Activated naive CD4-positive, alpha-beta T cell treated with anti-CD3 and anti-CD28 coated beads, Interleukin-2, amount 10 ng/mL, durations not matched to agents 7 days and 5 days (primary cell): ENCODE measurements around the gene KDM5B.

Experiments used
- CTCF ChIA-PET: fragments of 350-600 bp; sonication (Branson Sonifier 250); formaldehyde crosslinking; loops from one replicate; lab custom pipeline; 2021; ENCODE audit warnings: antibody characterized with exemption; lab: Charles Lee
- DNase-seq: peaks from one replicate; pipeline ENCODE4 v3.0.0-alpha.2; 2020
- H3K27ac Mint-ChIP-seq: one replicate; pipeline ENCODE4 v1.8.0; 2021; ENCODE audit warnings: mild to moderate bottlenecking, moderate library complexity, mixed read lengths
- H3K27me3 Mint-ChIP-seq: one replicate; pipeline ENCODE4 v1.8.0; 2021; ENCODE audit warnings: mild to moderate bottlenecking, mixed read lengths
- H3K36me3 Mint-ChIP-seq: one replicate; pipeline ENCODE4 v1.8.0; 2021; ENCODE audit warnings: mixed read lengths
- H3K4me1 Mint-ChIP-seq: one replicate; pipeline ENCODE4 v1.8.0; 2021; ENCODE audit warnings: mixed read lengths
- H3K4me3 Mint-ChIP-seq: one replicate; pipeline ENCODE4 v1.8.0; 2021; ENCODE audit warnings: mild to moderate bottlenecking, moderate library complexity, mixed read lengths
- H3K9me3 Mint-ChIP-seq: one replicate; pipeline ENCODE4 v1.8.0; 2021; ENCODE audit warnings: mixed read lengths

Gene KDM5B

DNA sequence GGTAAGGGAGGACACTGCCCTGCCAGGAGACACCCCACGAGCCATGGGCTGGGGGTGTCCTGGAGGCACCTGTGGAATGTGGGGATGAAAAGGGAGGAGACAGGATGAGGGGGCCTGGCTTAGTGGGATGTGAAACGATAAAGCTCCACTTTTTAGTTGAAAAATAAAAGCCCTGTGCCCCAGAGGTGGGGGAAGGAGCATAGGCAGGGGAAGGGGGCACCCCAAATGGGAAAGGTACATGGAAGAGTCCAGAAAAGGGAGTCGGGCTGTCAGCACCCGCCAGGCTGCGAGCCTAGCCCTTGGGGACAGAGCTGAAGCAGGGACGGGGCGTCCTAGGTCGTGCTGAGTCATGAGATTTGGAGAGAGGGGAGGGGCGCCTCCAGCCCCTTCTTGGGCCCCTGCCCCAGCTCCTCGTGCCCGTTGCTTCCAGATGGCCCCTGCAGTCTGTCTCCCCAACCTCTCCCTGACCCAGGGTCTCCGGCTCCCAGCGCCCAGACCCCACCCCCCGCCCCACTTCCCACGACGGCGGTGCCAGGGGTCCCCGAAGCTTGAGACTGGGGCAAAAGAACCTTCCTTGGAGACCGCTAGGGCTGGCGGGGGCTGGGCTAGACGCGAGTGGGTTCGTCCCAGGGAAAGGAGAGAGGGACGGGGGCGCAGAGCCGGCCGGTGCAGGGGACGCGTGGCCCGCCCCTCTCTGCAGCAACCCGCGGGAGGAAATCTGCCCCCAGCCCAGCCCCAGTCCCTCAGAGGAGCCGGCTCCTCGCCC, 98.8 kb downstream of the KDM5B start:
- peaks cover 89% of the 10 kb centered on the region for H3K27me3 Mint-ChIP-seq
- H3K36me3 Mint-ChIP-seq, result no peaks in the 10 kb centered on the region
- CTCF ChIA-PET, result interaction anchor here (1.2 kb wide), 1 partner anchor 9 kb away, joined by 3 read pairs; no protein-coding TSS in a partner anchor
- no peaks in the 10 kb centered on the region for H3K4me1 Mint-ChIP-seq
- H3K9me3 Mint-ChIP-seq, result no peaks in the 10 kb centered on the region
- H3K27ac Mint-ChIP-seq, result no peak overlapping the region
- no peak overlapping the region for H3K4me3 Mint-ChIP-seq
- no peak for DNase-seq

DNA sequence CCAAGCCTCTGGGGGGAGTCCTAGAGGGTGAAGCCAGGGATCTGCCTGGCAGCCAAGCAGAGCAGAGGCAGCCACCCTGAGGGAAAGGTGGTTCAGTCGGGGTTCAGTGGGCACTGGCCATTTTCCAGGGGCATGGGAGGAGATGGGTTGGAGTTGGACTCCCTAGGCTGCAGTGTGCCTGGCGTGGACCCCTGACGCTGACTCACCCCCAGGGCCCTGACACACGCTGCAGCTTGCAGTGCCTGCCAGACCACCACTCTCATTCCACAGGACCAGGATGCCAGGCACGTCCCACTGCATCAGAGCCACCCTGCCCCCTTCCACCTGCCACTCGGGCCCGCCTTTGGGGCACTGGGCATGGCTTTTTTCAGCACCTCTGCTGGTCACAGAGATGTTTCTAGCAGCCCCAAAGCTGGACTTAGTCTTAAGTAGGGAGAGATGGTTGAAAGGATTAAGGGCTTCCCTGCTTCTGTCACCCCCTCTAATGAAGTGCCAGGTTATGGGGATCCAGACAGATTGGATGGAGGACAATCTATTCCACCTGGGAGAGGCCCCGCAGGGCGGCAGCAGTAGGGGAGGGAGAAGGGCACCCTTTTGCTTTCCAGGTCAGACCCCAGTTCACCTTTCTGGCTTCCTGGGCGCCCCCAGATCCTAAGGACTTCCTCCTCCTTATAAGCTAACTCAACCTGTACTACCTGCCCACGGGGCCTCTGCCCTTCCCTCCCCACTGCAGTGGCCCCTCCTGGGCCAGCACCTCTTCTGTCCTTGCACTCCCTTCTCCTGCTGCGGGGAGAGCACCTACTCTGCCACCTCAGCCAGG, 99.6 kb downstream of the KDM5B start:
- no peak for DNase-seq
- Mint-ChIP-seq H3K4me3 (no peak overlapping the region), H3K36me3 (no peaks in the 10 kb centered on the region), H3K4me1 (no peaks in the 10 kb centered on the region), H3K27ac (no peak overlapping the region), H3K9me3 (no peaks in the 10 kb centered on the region), H3K27me3 (peaks cover 97% of the 10 kb centered on the region)
- CTCF ChIA-PET, result no interaction called here

DNA sequence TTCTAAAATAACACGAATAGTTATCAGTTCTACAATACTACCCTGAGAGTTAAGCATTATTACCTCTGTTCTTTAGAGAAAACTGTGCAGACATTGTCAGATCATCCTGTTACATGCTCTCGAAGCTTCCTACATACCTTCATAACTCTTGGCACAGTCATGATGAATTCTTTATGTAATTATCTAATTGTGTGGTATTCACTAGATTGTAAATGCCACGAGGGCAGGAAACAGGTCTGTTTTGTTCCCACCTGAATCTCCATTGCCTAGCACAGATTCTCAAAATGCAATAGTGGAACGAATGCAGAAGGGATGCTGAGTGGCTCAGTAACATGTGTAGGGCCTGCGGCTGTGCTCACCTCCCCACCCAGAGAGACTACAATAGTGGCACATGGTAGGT, 101.4 kb downstream of the KDM5B start:
- peaks cover 100% of the 10 kb centered on the region for H3K27me3 Mint-ChIP-seq

DNA sequence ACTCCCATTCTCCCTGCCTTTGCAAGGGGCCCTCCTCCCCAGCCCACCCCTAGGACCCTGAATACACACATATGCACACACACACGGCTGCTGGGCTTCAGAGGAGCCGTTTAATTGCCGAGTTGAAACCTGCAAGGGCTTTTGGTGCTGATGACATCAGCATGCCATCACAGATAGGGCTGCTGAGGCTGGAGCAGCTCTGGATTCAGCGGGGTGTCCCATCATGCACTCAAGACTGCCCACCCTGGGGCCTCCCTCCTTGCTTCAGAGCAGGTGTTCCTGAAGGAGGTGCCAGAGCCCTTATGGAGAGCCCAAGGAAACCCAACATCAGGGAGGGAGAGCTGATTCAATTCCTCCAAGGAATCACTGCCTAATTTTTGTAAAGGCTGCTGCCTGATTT, 103.6 kb downstream of the KDM5B start:
- Mint-ChIP-seq H3K27ac (no peak overlapping the region), H3K9me3 (no peaks in the 10 kb centered on the region), H3K36me3 (no peaks in the 10 kb centered on the region), H3K4me1 (no peaks in the 10 kb centered on the region), H3K4me3 (no peak overlapping the region), H3K27me3 (peaks cover 88% of the 10 kb centered on the region)
- no peak for DNase-seq
- CTCF ChIA-PET, result no interaction called here

More for the DNA sequence above, 101.4 kb downstream of the KDM5B start:
- H3K27ac Mint-ChIP-seq, result no peak overlapping the region
- H3K4me1 Mint-ChIP-seq, result no peaks in the 10 kb centered on the region
- no peak for DNase-seq
- CTCF ChIA-PET, result interaction anchor here (1.1 kb wide), 1 partner anchor 12 kb away, joined by 3 read pairs; no protein-coding TSS in a partner anchor
- H3K36me3 Mint-ChIP-seq, result no peaks in the 10 kb centered on the region
- H3K9me3 Mint-ChIP-seq, result no peaks in the 10 kb centered on the region
- no peak overlapping the region for H3K4me3 Mint-ChIP-seq

DNA sequence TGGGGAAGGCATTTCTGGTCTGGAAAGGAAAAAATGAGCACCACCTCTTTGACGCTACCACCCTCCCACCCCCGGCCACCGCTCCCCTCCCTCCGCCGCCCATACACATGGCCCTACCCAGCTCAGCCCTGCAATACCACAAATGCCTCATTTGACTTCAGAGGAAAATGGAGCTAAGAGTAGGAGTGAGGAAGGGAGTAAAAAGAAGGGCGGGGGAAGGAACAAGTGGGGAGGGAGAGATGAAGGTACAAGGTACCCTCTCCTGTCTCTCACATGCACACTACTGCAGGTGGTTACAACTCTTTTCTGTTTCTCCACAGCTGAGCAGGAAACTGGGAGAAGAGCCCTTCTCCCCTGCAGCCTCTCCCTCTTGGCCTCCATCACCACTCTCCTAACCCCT, 105.0 kb downstream of the KDM5B start:
- no peaks in the 10 kb centered on the region for H3K36me3 Mint-ChIP-seq
- peak; percentile 5 for DNase-seq
- no peak overlapping the region for H3K27ac Mint-ChIP-seq
- no peaks in the 10 kb centered on the region for H3K9me3 Mint-ChIP-seq
- peaks cover 5% of the 10 kb centered on the region for H3K4me1 Mint-ChIP-seq
- CTCF ChIA-PET, result interaction anchor here (1.6 kb wide), 1 partner anchor 16 kb away, joined by 3 read pairs; no protein-coding TSS in a partner anchor
- peaks cover 87% of the 10 kb centered on the region for H3K27me3 Mint-ChIP-seq
- no peak overlapping the region for H3K4me3 Mint-ChIP-seq

DNA sequence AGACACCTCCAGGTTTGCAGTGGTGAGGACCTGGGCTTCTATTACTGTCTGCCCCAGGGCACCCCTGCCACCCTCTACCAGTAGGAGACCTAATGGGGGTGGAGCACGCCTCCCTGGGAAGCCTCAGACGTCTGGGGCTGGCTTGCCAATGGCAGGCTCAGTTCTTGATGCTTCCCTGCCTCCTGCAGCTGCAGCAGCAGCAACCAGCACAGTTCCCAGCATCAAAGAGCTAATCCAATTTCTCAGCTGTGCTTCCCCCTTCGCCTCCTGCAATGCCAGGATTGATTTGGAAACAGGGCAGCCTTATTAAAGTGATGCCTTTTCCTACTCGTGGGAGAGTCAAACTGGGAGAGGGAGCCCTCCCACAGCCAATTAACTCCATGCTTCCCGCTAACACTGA, 106.1 kb downstream of the KDM5B start:
- no peak for DNase-seq
- H3K27me3 Mint-ChIP-seq, result peaks cover 87% of the 10 kb centered on the region
- H3K4me3 Mint-ChIP-seq, result no peak overlapping the region
- no peaks in the 10 kb centered on the region for H3K9me3 Mint-ChIP-seq
- no peak overlapping the region for H3K27ac Mint-ChIP-seq
- H3K4me1 Mint-ChIP-seq, result peaks cover 10% of the 10 kb centered on the region
- H3K36me3 Mint-ChIP-seq, result no peaks in the 10 kb centered on the region
- CTCF ChIA-PET, result no interaction called here

DNA sequence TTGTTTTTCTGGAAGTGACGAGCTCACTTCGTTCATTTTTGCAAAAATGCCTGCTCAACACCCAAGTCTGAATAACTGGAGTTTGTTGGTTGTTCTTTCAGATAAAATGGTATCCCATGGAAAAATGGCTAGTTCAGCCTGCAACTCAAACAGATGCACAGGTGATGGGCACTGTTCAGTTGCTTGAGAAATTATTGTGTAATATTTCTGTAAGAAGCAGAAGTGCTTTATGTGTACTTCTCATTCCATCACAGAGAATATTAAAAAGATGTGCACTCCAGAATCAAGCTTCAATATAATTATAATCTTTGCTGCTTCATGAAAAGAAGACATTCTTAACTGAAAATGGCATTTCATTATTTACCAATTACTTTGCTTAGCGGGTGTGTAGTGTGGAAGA, 107.0 kb downstream of the KDM5B start:
- CTCF ChIA-PET, result interaction anchor here (0.6 to 1.6 kb wide), 2 partner anchors 9 to 508 kb away, joined by 3 to 5 read pairs; partner anchors contain the start of gene LGR6

DNA sequence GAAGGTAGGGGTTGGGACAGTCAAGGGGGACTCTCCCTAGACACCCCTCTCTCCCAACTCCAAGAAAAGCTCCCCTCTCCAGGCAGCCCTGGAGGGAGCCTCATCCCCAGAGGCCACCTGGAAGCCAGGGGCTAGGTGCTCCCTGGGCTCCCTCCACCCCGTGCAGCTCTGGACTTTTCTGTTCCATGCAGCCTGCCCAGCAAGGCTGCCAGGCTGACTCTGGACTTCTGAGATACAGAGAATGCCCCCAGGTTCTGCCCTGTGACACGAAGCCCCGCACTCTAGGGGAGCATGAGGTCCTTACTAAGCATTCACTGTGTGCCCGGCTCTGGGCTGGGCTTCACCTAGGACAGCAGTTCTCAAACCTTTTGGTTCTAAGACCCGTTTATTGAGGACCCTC, 108.2 kb downstream of the KDM5B start:
- H3K27me3 Mint-ChIP-seq, result peaks cover 87% of the 10 kb centered on the region
- CTCF ChIA-PET, result interaction anchor here (0.7 to 1.8 kb wide), 4 partner anchors 8 to 299 kb away, joined by 3 to 5 read pairs (median 4); no protein-coding TSS in a partner anchor
- no peaks in the 10 kb centered on the region for H3K36me3 Mint-ChIP-seq
- H3K9me3 Mint-ChIP-seq, result no peaks in the 10 kb centered on the region
- no peak overlapping the region for H3K4me3 Mint-ChIP-seq
- H3K27ac Mint-ChIP-seq, result no peak overlapping the region
- no peak for DNase-seq
- H3K4me1 Mint-ChIP-seq, result peaks cover 10% of the 10 kb centered on the region

More for the DNA sequence above, 107.0 kb downstream of the KDM5B start:
- no peak overlapping the region for H3K4me3 Mint-ChIP-seq
- peaks cover 10% of the 10 kb centered on the region for H3K4me1 Mint-ChIP-seq
- peaks cover 87% of the 10 kb centered on the region for H3K27me3 Mint-ChIP-seq
- no peak for DNase-seq
- no peaks in the 10 kb centered on the region for H3K36me3 Mint-ChIP-seq
- no peak overlapping the region for H3K27ac Mint-ChIP-seq
- no peaks in the 10 kb centered on the region for H3K9me3 Mint-ChIP-seq

DNA sequence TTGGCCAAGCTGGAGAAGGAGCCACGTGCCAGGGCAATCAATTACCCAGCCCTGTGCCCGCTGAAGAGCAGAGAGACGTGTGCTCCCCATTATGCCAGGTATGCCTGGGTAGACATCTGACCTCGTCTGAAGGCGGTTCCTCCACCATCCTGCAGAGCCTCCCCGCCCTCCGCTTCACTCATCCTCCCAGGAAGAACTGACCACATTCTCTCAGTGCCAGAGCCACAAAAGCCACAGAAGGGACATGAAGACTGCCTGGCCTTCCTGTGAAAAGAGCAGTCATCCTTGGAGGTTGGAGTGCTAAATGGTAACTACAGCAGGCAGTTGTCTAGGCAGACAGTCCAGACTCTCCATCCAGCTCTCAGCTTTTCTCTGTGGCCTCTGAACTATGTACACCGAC, 109.9 kb downstream of the KDM5B start:
- H3K4me1 Mint-ChIP-seq, result peaks cover 10% of the 10 kb centered on the region
- H3K27me3 Mint-ChIP-seq, result peaks cover 77% of the 10 kb centered on the region

DNA sequence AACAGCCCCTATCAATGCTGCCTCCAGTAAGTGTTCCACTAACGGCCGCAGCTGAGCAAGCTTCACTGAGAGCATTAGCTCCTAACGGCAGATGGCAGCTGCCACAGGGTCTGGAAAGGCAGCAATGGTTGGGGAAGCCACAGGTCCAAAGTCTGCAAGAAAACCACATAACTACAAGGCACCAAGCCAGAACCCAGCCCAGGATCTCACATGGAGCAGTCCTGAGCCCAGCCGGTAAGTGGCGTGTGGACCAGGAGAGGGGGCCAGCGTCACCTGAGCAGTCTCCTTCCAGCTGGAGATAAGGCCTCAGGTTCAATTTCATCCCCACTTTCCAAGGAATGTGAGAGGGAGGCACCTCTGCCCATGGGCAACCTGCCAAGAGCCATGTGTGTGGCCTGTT, 111.2 kb downstream of the KDM5B start:
- no peak overlapping the region for H3K4me3 Mint-ChIP-seq
- peaks cover 10% of the 10 kb centered on the region for H3K4me1 Mint-ChIP-seq
- H3K27me3 Mint-ChIP-seq, result peaks cover 71% of the 10 kb centered on the region
- no peak for DNase-seq
- H3K9me3 Mint-ChIP-seq, result no peaks in the 10 kb centered on the region
- H3K36me3 Mint-ChIP-seq, result no peaks in the 10 kb centered on the region
- CTCF ChIA-PET, result no interaction called here
- H3K27ac Mint-ChIP-seq, result no peak overlapping the region

More for the DNA sequence above, 109.9 kb downstream of the KDM5B start:
- no peak for DNase-seq
- Mint-ChIP-seq H3K27ac (no peak overlapping the region), H3K36me3 (no peaks in the 10 kb centered on the region), H3K4me3 (no peak overlapping the region), H3K9me3 (no peaks in the 10 kb centered on the region)
- CTCF ChIA-PET, result interaction anchor here (1.2 kb wide), 1 partner anchor 10 kb away, joined by 3 read pairs; no protein-coding TSS in a partner anchor

DNA sequence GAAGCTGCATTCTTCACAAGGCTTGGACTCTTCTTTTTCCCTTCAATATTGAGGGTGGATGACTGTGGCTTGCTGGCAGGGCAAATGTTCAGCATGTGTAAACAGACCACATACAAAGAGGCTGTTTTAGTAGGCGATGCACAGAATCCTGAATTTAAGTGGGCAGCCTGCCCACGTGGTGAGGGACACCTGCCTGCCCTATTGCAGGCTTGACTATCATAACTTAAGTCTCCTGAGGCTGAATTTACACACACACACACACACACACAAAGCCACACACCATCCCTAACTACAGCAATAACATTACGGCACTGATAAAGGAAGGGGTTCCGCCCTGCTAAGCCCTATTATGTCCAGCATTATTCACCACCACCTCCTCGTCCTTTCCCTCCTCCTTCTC, 113.9 kb downstream of the KDM5B start:
- H3K27ac Mint-ChIP-seq, result no peak overlapping the region
- H3K27me3 Mint-ChIP-seq, result peaks cover 68% of the 10 kb centered on the region

DNA sequence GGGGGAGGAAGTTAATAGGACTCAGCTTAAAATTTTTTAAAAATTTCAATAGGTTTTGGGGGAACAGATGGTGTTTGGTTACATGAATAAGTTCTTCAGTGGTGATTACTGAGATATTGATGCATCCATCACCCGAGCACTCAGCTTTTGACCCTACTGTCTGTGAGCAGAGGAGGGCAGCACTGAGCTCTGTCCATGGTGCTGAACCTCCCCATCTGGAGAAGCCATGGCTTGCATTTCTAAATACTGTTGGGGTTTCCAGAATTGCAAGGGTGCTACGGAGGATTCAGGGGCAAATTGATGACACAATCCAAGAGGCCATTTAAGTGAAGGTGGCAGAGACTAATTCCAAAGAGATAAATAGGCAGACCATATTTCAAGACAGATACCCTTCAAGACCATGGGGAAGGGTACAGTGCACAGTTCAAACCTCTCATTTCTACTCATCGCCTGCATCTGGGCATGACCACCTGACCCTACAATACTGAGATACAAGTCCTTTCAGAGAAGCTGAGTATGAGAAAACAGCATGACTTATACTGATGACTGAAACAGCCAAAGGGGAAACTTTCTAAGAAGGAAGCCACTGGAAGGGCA, 115.2 kb downstream of the KDM5B start:
- H3K27me3 Mint-ChIP-seq, result peaks cover 68% of the 10 kb centered on the region

More for the DNA sequence above, 113.9 kb downstream of the KDM5B start:
- Mint-ChIP-seq H3K36me3 (no peaks in the 10 kb centered on the region), H3K4me3 (no peak overlapping the region), H3K4me1 (peaks cover 10% of the 10 kb centered on the region), H3K9me3 (no peaks in the 10 kb centered on the region)
- CTCF ChIA-PET, result interaction anchor here (1.1 kb wide), 1 partner anchor 25 kb away, joined by 3 read pairs; no protein-coding TSS in a partner anchor
- DNase-seq, result no peak

DNA sequence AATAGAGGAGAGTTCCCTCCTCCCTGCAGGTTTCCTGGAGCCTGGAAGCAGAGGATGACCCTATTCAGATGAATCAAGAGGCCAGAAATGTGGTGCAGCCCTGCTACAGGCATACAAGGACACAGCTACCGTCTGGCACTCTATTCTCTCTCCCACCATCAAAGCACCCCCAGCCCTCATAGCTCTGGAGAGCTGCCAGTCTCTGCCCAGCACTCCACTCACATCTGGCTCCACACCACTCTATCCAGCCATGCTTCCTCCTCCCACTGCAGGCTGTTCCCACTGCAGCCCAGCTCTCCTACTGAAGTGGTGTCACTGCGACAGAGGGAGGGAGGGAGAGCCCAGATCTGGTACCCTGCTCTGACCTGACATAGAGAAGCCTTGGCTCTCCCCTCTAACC, 116.4 kb downstream of the KDM5B start:
- no peaks in the 10 kb centered on the region for H3K4me1 Mint-ChIP-seq
- CTCF ChIA-PET, result interaction anchor here (1.3 to 2.4 kb wide), 4 partner anchors 9 to 28 kb away, joined by 4 to 9 read pairs (median 6); no protein-coding TSS in a partner anchor
- H3K9me3 Mint-ChIP-seq, result no peaks in the 10 kb centered on the region
- H3K27ac Mint-ChIP-seq, result no peak overlapping the region
- no peaks in the 10 kb centered on the region for H3K36me3 Mint-ChIP-seq
- H3K4me3 Mint-ChIP-seq, result no peak overlapping the region
- peaks cover 68% of the 10 kb centered on the region for H3K27me3 Mint-ChIP-seq
- DNase-seq, result no peak

More for the DNA sequence above, 115.2 kb downstream of the KDM5B start:
- H3K4me3 Mint-ChIP-seq, result no peak overlapping the region
- H3K9me3 Mint-ChIP-seq, result no peaks in the 10 kb centered on the region
- peak; percentile 87 for DNase-seq
- CTCF ChIA-PET, result interaction anchor here (0.6 to 2.4 kb wide), 7 partner anchors 8 to 426 kb away, joined by 3 to 9 read pairs (median 3); no protein-coding TSS in a partner anchor
- peaks cover 4% of the 10 kb centered on the region for H3K4me1 Mint-ChIP-seq
- H3K27ac Mint-ChIP-seq, result no peak overlapping the region
- no peaks in the 10 kb centered on the region for H3K36me3 Mint-ChIP-seq
